ENCODE measurements around the gene STAMBP.
"Not testable (repeated sequence)": the region's sequence is repeated elsewhere in the genome, so short reads cannot be mapped to it uniquely, and the experiment has no call there.

Gene STAMBP

DNA sequence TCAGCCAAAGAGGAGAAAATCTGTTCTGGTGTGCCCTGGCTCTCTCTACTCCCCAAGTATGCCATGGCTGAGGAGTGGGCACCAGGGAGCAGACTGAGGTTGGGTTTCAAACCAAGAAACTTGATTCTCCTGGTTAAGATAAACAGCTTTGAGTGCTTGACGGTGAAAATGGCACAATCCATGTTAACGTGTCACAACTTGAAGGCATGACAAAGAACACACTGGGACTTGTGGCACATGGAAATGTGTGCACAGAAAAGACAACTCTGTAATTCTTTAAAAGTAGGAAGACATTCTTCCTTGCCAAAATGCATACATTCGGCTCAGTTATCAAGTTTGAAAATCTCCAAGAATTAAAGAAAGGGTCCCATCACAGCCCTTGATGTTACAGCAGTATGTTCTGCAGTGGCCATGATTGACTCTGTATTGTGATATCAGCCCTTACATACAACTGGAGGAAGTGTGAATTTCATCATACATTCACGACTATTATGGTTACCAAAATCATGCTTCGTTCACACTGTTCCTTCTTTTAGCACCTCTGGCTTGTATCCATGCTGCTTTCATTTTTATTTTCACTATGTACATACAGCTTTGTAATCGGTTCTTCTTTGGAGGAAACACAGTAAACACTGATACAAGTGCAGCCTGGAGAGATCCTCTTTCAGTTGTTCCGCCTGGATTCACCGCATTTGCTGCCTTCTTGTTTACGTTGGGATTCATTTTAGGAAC lies 48.5 kb downstream of the STAMBP start:
- no peak for DNase-seq (ENCODE audit: low read depth)
- no peak overlapping the region for H3K4me3 ChIP-seq (ENCODE audit: low read depth, low read length)
- in situ Hi-C loops (cut with HindIII; ENCODE audit: low sequenced_read_pairs) = no loop called here
- no peak for TF ChIP-seq CTCF (IDR thresholded peaks at IDR 0.05; ENCODE audit: low read depth, low read length, missing control alignments)

DNA sequence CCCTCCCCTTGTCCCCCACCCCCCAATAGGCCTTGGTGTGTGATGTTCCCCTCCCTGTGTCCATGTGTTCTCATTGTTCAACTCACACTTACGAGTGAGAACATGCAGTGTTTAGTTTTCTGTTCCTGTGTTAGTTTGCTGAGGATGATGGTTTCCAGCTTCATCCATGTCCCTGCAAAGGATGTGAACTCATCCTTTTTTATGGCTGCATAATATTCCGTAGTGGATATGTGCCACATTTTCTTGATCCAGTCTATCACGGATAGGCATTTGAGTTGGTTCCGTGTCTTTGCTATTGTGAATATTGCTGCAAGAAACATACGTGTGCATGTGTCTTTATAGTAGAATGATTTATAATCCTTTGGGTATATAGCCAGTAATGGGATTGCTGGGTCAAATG lies 49.2 kb downstream of the STAMBP start:
- DNase-seq (ENCODE audit: low read depth); in situ Hi-C loops (cut with HindIII; ENCODE audit: low sequenced_read_pairs); H3K4me3 ChIP-seq (ENCODE audit: low read depth, low read length): not testable (repeated sequence)

GRCh38 chr2:73885406-73885805 lies 56.6 kb downstream of the STAMBP start:
- no peak overlapping the region for H3K4me3 ChIP-seq (ENCODE audit: low read depth, low read length)
- DNase-seq (ENCODE audit: low read depth) = no peak
- TF ChIP-seq CTCF (IDR thresholded peaks at IDR 0.05; ENCODE audit: low read depth, low read length, missing control alignments) = no peak
- in situ Hi-C loops (cut with HindIII; ENCODE audit: low sequenced_read_pairs) = no loop called here

DNA sequence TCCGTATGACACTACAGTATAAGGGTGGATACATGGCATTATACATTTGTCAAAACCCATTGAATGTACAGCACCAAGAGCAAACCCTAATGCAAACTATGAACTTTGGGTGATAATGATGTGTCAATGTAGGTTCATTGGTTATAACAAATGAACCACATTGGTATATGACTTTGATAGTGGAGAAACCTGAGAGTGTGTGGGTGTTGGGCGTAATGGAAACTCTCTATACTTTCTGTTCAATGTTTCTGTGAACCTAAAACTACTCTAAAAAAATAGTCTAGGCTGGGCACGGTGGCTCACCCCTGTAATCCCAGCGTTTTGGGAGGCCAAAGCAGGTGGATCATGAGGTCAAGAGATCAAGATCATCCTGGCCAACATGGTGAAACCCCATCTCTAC lies 57.6 kb downstream of the STAMBP start:
- DNase-seq (ENCODE audit: low read depth) = no peak
- in situ Hi-C loops (cut with HindIII; ENCODE audit: low sequenced_read_pairs) = no loop called here
- no peak overlapping the region for H3K4me3 ChIP-seq (ENCODE audit: low read depth, low read length)
- no peak for TF ChIP-seq CTCF (IDR thresholded peaks at IDR 0.05; ENCODE audit: low read depth, low read length, missing control alignments)

DNA sequence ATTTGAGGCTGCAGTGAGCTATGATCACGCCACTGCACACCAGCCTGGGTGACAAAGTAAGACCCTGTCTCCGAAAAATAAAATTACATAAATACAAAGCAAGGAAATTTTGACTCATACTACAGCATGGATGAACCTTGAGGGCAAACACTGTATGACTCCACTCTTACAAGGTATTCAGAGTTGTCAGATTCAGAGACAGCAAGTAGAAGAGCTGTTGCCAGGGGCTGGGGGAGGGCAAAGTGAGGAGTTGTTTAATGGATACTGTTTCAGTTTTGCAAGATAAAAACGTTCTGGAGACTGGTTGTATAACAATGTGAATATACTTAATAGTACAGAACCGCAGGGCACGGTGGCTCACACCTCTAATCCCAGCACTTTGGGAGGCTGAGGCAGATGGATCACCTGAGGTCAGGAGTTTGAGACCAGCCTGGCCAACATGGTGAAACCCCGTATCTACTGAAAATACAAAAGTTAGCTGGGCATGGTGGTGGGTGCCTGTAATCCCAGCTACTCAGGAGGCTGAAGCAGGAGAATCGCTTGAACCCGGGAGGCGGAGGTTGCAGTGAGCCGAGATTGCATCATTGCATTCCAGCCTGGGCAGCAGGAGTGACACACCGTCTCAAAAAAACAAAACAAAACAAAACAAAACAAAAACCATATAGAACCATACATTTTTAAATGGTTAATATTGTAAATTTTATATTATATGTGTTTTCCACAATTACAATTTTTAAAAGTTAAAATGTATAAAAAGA lies 59.0 kb downstream of the STAMBP start:
- in situ Hi-C loops (cut with HindIII; ENCODE audit: low sequenced_read_pairs); DNase-seq (ENCODE audit: low read depth); H3K4me3 ChIP-seq (ENCODE audit: low read depth, low read length): not testable (repeated sequence)

- TF ChIP-seq CTCF (IDR thresholded peaks at IDR 0.05; ENCODE audit: low read depth, low read length, missing control alignments) = no peak
- H3K4me3 ChIP-seq (ENCODE audit: low read depth, low read length) = no peak overlapping the region
- DNase-seq (ENCODE audit: low read depth) = no peak
- in situ Hi-C loops (cut with HindIII; ENCODE audit: low sequenced_read_pairs) = no loop called here
Measured at GRCh38 chr2:73888388-73888787, 59.6 kb downstream of the STAMBP start.

- no peak for TF ChIP-seq CTCF (IDR thresholded peaks at IDR 0.05; ENCODE audit: low read depth, low read length, missing control alignments)
- H3K4me3 ChIP-seq (ENCODE audit: low read depth, low read length) = no peak overlapping the region
- in situ Hi-C loops (cut with HindIII; ENCODE audit: low sequenced_read_pairs) = no loop called here
- DNase-seq (ENCODE audit: low read depth) = no peak
Measured at GRCh38 chr2:73889206-73889605, 60.4 kb downstream of the STAMBP start.
